Lung (tissue), 12 donors: ENCODE results near the gene RAB30. TPM values are rescaled to one million over a fixed set of nuclear protein-coding genes. Genes with fewer than 3 reads are reported as not detected.

Experiments
- ATAC-seq: fragments of 200-7000 bp; cut with Tn5 transposase; one replicate; pipeline ENCODE4 v1.9.1; 2020; ENCODE audit warnings: moderate number of reproducible peaks; ENCODE audit not compliant: insufficient read depth, low FRiP score
- DNase-seq, 3 donors: peaks; one replicate each; pipeline ENCODE4 v3.0.0-alpha.2; 2013 to 2017
- H3K27ac ChIP-seq, 2 donors: one replicate each; pipeline ENCODE4 v1.5.1; 2013; ENCODE audit warnings: mild to moderate bottlenecking in 2 of 2, moderate library complexity in 2 of 2, control low read depth in 1 of 2, inconsistent platforms in 1 of 2, low read depth in 1 of 2, low read length in 1 of 2
- H3K27me3 ChIP-seq, 3 donors: one replicate each; pipeline ENCODE4 v1.5.1; 2013; ENCODE audit warnings: low read length in 2 of 3; ENCODE audit not compliant: control insufficient read depth in 3 of 3, insufficient read depth in 3 of 3
- H3K36me3 ChIP-seq, 4 donors: one replicate each; pipeline ENCODE4 v1.5.1; 2013; ENCODE audit warnings: low read length in 4 of 4, mild to moderate bottlenecking in 1 of 4, moderate library complexity in 1 of 4; ENCODE audit not compliant: control insufficient read depth in 4 of 4, insufficient read depth in 4 of 4
- H3K4me1 ChIP-seq, 5 donors: one replicate each; pipeline ENCODE4 v1.5.1; 2013; ENCODE audit warnings: low read length in 5 of 5, mild to moderate bottlenecking in 2 of 5, moderate library complexity in 1 of 5; ENCODE audit not compliant: control insufficient read depth in 5 of 5, insufficient read depth in 5 of 5
- H3K4me3 ChIP-seq: one replicate; pipeline ENCODE4 v1.5.1; 2013; ENCODE audit warnings: mild to moderate bottlenecking, control low read depth, moderate library complexity
- H3K9ac ChIP-seq, 2 donors: one replicate each; pipeline ENCODE4 v1.5.1; 2013; ENCODE audit warnings: low read length in 2 of 2, control low read depth in 1 of 2; ENCODE audit not compliant: insufficient read depth in 1 of 2
- H3K9me3 ChIP-seq, 4 donors: one replicate each; pipeline ENCODE4 v1.5.1; 2013; ENCODE audit warnings: low read length in 3 of 4, mild to moderate bottlenecking in 1 of 4, moderate library complexity in 1 of 4; ENCODE audit not compliant: control insufficient read depth in 4 of 4, insufficient read depth in 3 of 4
- CTCF ChIP-seq: IDR thresholded peaks from 2 replicates; pipeline ENCODE4 v1.5.1; 2012; ENCODE audit warnings: mild to moderate bottlenecking; ENCODE audit errors: control extremely low read depth, extremely low read depth
- WGBS, 2 donors: extraction: QIAGEN DNeasy Blood & Tissue Kit; methylation state at CpG; one replicate each; pipeline ENCODE4 v1.1.7; 2013; 5-methylcytosine and 5-hydroxymethylcytosine counted together
- polyA plus RNA-seq, 2 donors: library from polyadenylated mRNA; stranded (reverse); fragments of 200-250 nt; gene quantifications; one replicate each; pipeline ENCODE4 v1.2.1, GENCODE V29; 2013
- total RNA-seq, 2 donors: library from RNA; depleted of rRNA in 1 of 2; stranded (reverse); fragments of >200 nt in 1 of 2; gene quantifications; one replicate each; pipeline ENCODE4 v1.2.1, GENCODE V29; 2014 to 2021
- donor health status: control.
- donor health status: control.
- donor health status: Bipolar disorder and iron deficiency.
- donor health status: healthy.
- donor health status: DM: yes; HTN: yes; CAD: no.

RAB30 gene
- total and polyA plus RNA-seq, 4 donors: 1.6 to 25.5 (median 7.5) TPM

GRCh38 chr11:82986446-82986845 is 85.3 kb downstream of the RAB30 start:
- 73 to 74% methylated on average over 3 of the region's 3 CpGs for WGBS, 2 donors
- Histone ChIP-seq H3K9me3 (no peaks in the 10 kb centered on the region), H3K36me3 (peaks cover 0 to 9% (median 5%) of the 10 kb centered on the region in 4 donors), H3K27me3 (no peaks in the 10 kb centered on the region), H3K4me1 (no peaks in the 10 kb centered on the region), H3K9ac (no peak overlapping the region), H3K4me3 (no peak overlapping the region), H3K27ac (no peak overlapping the region)
- DNase-seq (no peak), ATAC-seq (no peak)
- TF ChIP-seq CTCF: no peak

- peaks cover 0 to 10% (median 0%) of the 10 kb centered on the region in 5 donors for H3K4me1 ChIP-seq
- no peak for TF ChIP-seq CTCF
- H3K4me3 ChIP-seq: no peak overlapping the region
- H3K27me3 ChIP-seq: no peaks in the 10 kb centered on the region
- DNase-seq (no peak), ATAC-seq (no peak)
- H3K27ac ChIP-seq: no peak overlapping the region
- H3K36me3 ChIP-seq: peaks cover 0 to 9% (median 5%) of the 10 kb centered on the region in 4 donors
- 96 to 97% methylated on average over 6 of the region's 6 CpGs for WGBS, 2 donors
- H3K9ac ChIP-seq: no peak overlapping the region
- H3K9me3 ChIP-seq: no peaks in the 10 kb centered on the region
Measured at GRCh38 chr11:82981852-82982251, 89.8 kb downstream of the RAB30 start.

GRCh38 chr11:82980947-82981346 is 90.8 kb downstream of the RAB30 start:
- peaks cover 0 to 10% (median 0%) of the 10 kb centered on the region in 5 donors for H3K4me1 ChIP-seq
- ATAC-seq: no peak
- DNase-seq: no peak
- no peak overlapping the region for H3K27ac ChIP-seq
- 89 to 90% methylated on average over 4 of the region's 4 CpGs for WGBS, 2 donors
- no peak for TF ChIP-seq CTCF
- H3K27me3 ChIP-seq: no peaks in the 10 kb centered on the region
- H3K9ac ChIP-seq: no peak overlapping the region
- peaks cover 0 to 9% (median 5%) of the 10 kb centered on the region in 4 donors for H3K36me3 ChIP-seq
- H3K4me3 ChIP-seq: no peak overlapping the region
- no peaks in the 10 kb centered on the region for H3K9me3 ChIP-seq

GRCh38 chr11:82980292-82980691 is 91.4 kb downstream of the RAB30 start:
- Histone ChIP-seq H3K4me1 (peaks cover 0 to 10% (median 0%) of the 10 kb centered on the region in 5 donors), H3K4me3 (no peak overlapping the region), H3K27ac (no peak overlapping the region), H3K9ac (no peak overlapping the region), H3K27me3 (no peaks in the 10 kb centered on the region), H3K9me3 (no peaks in the 10 kb centered on the region), H3K36me3 (peaks cover 0 to 8% (median 4%) of the 10 kb centered on the region in 4 donors)
- DNase-seq: no peak
- TF ChIP-seq CTCF: no peak
- ATAC-seq: no peak
